ENCODE measurements around the gene ZFYVE26. TPM values are rescaled to one million over a fixed set of nuclear protein-coding genes. Genes with fewer than 3 reads are reported as not detected.

ZFYVE26 gene
- total and polyA plus RNA-seq, 10 of the 15 experiments (the other 5 are each of a cell fraction or from before 2014, with no cell fraction given), result 1.00 to 25.6 (median 12.0) TPM

GRCh38 chr14:67756496-67756895 is 59.9 kb downstream of the ZFYVE26 start:
- no peak overlapping the region for H3K27ac ChIP-seq (ENCODE audit: control insufficient read depth, insufficient read depth)
- no peak overlapping the region for H3K4me2 ChIP-seq (ENCODE audit: control insufficient read depth, insufficient read depth)
- H3K79me2 ChIP-seq (ENCODE audit: control insufficient read depth, insufficient read depth, low read length), result no peaks in the 10 kb centered on the region
- BruUV-seq (replicated peaks), result TSS peak; percentile 38
- no peaks in the 10 kb centered on the region; the same call in 1 of the 2 replicates for H4K20me1 ChIP-seq (ENCODE audit: control insufficient read depth, insufficient read depth)
- ChIA-PET SMC1A (ENCODE audit: uncharacterized antibody, unreplicated experiment) (no interaction called here), RAD21 (ENCODE audit: unreplicated experiment) (no interaction called here), CTCF (interaction anchor here (0.6 kb wide), 1 partner anchor 188 kb away, joined by 5 read pairs; no protein-coding TSS in a partner anchor), POLR2A (no interaction called here)
- FAIRE-seq (no peak), DNase-seq (ENCODE audit: low read depth, low spot score) (no peak), ATAC-seq (no peak)
- 100% methylated on average over 1 of the region's 1 CpG for WGBS (ENCODE audit: insufficient coverage, insufficient replicate concordance, low lambda C conversion rate, missing lambda C conversion rate)
- H3K9me3 ChIP-seq (replicated peaks; ENCODE audit: control insufficient read depth, insufficient read depth, low read length), result no peaks in the 10 kb centered on the region
- intact Hi-C loops (cut with micrococcal nuclease; ENCODE audit: unreplicated experiment) (no loop called here), in situ Hi-C loops (cut with MboI) (no loop called here)
- no peak overlapping the region for H2AFZ ChIP-seq (ENCODE audit: control insufficient read depth, low read depth, low read length)
- H3K9ac ChIP-seq (ENCODE audit: control insufficient read depth, insufficient read depth, low read length), result no peak overlapping the region
- TF ChIP-seq BCL11A (IDR thresholded peaks at IDR 0.05; ENCODE audit: low read depth, low read length) (no peak), PRDM15 (CRISPR knock-in tag; IDR thresholded peaks at IDR 0.05) (no peak), ELK1 (IDR thresholded peaks at IDR 0.05; ENCODE audit: low read depth, low read length) (no peak), YY1 (IDR thresholded peaks at IDR 0.05; ENCODE audit: low read depth, low read length) (no peak), EGR1 (IDR thresholded peaks at IDR 0.05; ENCODE audit: borderline replicate concordance in 1 of 2, low read depth in 2 of 2, low read length in 2 of 2) (no peak), KDM1A (IDR thresholded peaks at IDR 0.05; ENCODE audit: borderline replicate concordance) (no peak), PAX5 (IDR thresholded peaks at IDR 0.05; ENCODE audit: borderline replicate concordance, low read depth, low read length) (no peak), ZNF274 (IDR thresholded peaks at IDR 0.05; ENCODE audit: insufficient read depth, insufficient read length) (no peak)
- H3K27me3 ChIP-seq (replicated peaks in 1 of 2; ENCODE audit: control insufficient read depth in 2 of 2, insufficient read depth in 2 of 2, low read length in 1 of 2), result no peaks in the 10 kb centered on the region
- peaks cover 12 to 26% of the 10 kb centered on the region in 2 experiments for H3K36me3 ChIP-seq (ENCODE audit: control insufficient read depth in 2 of 2, insufficient read depth in 2 of 2, low read length in 1 of 2)
- no peak overlapping the region for H3K4me3 ChIP-seq
- no peaks in the 10 kb centered on the region for H3K4me1 ChIP-seq (ENCODE audit: control insufficient read depth, insufficient read depth, low read length)

All from GM12878 (cell line).